AG04449 (cell line): ENCODE results near the gene NECTIN3.

Source experiments
- CTCF ChIA-PET: fragments of 350-600 bp; formaldehyde crosslinking; extraction: SDS; loops from one replicate; lab custom pipeline; 2021; ENCODE audit warnings: antibody characterized with exemption; lab: Yijun Ruan, JAX
- POLR2A ChIA-PET: fragments of 400-600, 350-600 bp; formaldehyde crosslinking; extraction: SDS; loops from one replicate; lab custom pipeline; 2020; ENCODE audit warnings: antibody characterized with exemption, inconsistent platforms; lab: Yijun Ruan, JAX
- DNase-seq: peaks from one replicate; pipeline ENCODE4 v3.0.0-alpha.2; 2010; ENCODE audit warnings: low read depth, low spot score
- H3K4me3 ChIP-seq: 2 replicates; pipeline ENCODE4 v1.5.1; 2011; ENCODE audit warnings: low read depth, mild to moderate bottlenecking, control low read depth, low read length
- TF ChIP-seq, protein P1 (sequence below): IDR thresholded peaks from one replicate; pipeline ENCODE4 v1.5.1; 2011; ENCODE audit warnings: mild to moderate bottlenecking, moderate library complexity, low read length, control low read depth, inconsistent platforms; ENCODE audit not compliant: insufficient read depth; ENCODE audit errors: missing control alignments

Gene NECTIN3

DNA sequence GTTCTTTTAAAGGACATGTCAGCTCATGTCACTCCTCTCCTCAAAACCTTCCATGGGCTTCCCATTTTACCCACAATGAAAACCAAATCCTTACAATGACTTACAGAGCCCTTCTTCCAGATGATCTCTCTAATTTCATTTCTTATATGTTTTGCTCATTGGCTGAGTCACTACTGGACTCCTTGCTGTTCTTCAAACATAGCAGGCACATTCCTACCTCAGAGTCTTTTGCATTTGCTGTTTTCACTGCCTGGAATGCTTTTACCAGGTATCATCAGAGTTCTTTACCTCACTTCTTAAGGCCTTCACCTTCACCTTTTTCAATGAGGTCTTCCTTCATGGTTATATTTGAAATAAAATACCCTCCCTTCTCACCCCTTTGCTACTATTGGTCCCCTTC, 57.3 kb downstream of the NECTIN3 start:
- H3K4me3 ChIP-seq = no peak overlapping the region
- ChIA-PET CTCF (no interaction called here), POLR2A (no interaction called here)
- no peak for DNase-seq
- TF ChIP-seq, protein P1, sequence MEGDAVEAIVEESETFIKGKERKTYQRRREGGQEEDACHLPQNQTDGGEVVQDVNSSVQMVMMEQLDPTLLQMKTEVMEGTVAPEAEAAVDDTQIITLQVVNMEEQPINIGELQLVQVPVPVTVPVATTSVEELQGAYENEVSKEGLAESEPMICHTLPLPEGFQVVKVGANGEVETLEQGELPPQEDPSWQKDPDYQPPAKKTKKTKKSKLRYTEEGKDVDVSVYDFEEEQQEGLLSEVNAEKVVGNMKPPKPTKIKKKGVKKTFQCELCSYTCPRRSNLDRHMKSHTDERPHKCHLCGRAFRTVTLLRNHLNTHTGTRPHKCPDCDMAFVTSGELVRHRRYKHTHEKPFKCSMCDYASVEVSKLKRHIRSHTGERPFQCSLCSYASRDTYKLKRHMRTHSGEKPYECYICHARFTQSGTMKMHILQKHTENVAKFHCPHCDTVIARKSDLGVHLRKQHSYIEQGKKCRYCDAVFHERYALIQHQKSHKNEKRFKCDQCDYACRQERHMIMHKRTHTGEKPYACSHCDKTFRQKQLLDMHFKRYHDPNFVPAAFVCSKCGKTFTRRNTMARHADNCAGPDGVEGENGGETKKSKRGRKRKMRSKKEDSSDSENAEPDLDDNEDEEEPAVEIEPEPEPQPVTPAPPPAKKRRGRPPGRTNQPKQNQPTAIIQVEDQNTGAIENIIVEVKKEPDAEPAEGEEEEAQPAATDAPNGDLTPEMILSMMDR = no peak

DNA sequence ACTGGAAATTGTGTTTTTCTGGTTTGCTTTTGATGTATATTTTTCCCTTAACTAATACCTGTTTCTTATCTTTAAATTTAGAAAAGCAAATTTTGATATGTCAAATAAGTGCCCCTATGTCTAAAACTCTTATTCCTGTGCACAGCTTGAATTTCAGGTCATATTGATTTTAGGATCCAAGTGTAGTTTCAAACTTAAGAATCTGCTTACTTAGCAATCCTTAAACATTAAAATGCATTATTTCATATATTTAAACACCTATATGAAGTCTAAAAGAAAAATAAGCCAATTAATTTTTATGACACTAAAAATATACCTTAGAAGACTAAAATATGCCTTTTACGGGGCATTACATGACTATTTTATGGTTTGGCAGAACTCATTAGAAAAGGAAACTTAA, 59.2 kb downstream of the NECTIN3 start:
- ChIA-PET POLR2A (no interaction called here), CTCF (no interaction called here)
- no peak overlapping the region for H3K4me3 ChIP-seq
- TF ChIP-seq, protein P1 = no peak
- DNase-seq = no peak

DNA sequence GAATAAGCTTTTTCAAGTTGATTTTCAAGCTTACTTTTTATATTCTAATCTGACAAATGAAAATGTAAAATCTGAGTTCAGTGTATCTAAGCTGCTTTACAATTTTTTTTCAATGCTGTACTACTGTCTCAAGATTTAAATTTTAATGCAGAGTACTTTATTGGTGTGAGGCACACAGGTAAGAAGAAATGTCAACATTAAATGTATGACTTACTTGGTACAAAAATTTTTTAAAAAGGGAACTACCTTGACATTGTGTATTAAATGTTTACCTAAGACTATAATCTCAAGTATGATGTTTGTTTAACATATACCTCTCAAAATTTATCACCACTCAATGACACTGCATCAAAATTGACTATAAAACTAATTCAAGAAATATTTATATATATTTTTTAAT, 62.7 kb downstream of the NECTIN3 start:
- no peak for DNase-seq
- TF ChIP-seq, protein P1 = no peak
- ChIA-PET CTCF (no interaction called here), POLR2A (no interaction called here)
- no peak overlapping the region for H3K4me3 ChIP-seq

DNA sequence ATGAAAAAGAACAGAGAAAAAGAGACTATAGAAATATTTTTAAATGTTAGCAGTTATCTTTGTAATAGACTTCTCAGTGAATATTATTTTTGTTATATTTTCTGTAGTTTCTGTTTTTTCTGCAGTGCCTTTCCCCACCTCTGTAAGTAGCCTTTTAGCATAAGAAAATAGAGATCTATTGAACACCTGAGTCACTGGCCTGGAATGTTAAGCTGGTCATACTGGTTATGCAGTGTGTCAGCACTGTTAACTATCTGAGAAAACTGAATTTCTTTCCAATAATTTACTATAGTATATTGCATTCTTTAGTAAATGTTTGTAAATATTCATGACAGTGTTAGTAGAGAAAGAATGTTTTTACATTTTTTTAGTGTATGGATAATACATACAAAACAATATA, 79.8 kb downstream of the NECTIN3 start:
- ChIA-PET CTCF (no interaction called here), POLR2A (no interaction called here)
- DNase-seq = peak; percentile 33
- TF ChIP-seq, protein P1 = no peak
- H3K4me3 ChIP-seq = no peak overlapping the region

DNA sequence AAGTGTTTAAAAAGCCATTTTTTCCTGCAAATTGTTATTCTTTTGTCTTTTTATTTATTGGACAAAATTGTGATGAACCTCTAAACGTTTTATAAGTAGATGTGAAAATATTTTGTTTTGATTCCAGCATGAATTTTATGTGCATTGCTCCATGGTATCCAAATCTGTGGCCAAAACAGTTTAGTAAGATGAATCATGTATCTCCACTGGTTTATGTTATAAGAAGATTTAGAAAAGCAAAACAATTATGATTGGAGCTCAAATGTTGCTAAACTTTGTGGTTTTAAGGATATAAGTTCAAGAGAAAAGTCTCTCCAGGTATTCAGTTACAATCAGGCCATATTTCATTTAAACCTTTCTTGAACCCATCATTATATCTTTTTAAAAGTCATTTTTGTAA, 80.9 kb downstream of the NECTIN3 start:
- POLR2A ChIA-PET = no interaction called here
- no peak overlapping the region for H3K4me3 ChIP-seq
- CTCF ChIA-PET = no interaction called here
- TF ChIP-seq, protein P1 = no peak
- DNase-seq = peak; percentile 47

DNA sequence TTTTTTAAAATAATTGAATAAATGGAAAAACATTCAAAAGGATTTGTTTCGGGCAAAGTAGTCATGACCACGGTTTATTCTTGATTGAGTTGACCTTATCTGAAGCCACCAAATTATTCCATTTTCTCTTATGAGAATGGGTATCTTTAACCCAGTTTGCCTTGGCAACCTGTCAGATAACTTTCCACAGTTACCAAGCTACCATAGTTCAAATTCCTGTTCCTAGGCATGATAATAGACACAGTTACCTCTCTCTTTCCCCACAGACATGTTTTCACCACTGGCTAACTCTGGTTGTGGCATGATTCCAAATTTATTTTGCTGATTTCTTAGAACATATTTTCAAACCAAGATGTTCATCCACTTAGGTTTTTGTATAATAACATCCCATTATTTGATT, 84.9 kb downstream of the NECTIN3 start:
- H3K4me3 ChIP-seq = no peak overlapping the region
- no peak for DNase-seq
- TF ChIP-seq, protein P1 = no peak
- ChIA-PET CTCF (no interaction called here), POLR2A (no interaction called here)
